GM23248 (cell line): Measurements from ENCODE around the gene ACVRL1.

Source experiments
- EZH2 ChIP-seq: fragments of 200-600 bp; sonication (generic); IDR thresholded peaks from 2 replicates; pipeline ENCODE4 v1.6.1; 2018; ENCODE audit warnings: antibody characterized with exemption, mild to moderate bottlenecking; ENCODE audit not compliant: insufficient read depth, poor library complexity, severe bottlenecking
- EZH2phosphoT487 ChIP-seq: fragments of 200-600 bp; sonication (generic); IDR thresholded peaks from 2 replicates; pipeline ENCODE4 v1.6.1; 2018; ENCODE audit warnings: antibody characterized with exemption, moderate library complexity, mild to moderate bottlenecking, low read depth; ENCODE audit not compliant: insufficient read depth

GRCh38 chr12:51953864-51954263 lies 46.6 kb downstream of the ACVRL1 start:
- TF ChIP-seq EZH2 (no peak), EZH2phosphoT487 (no peak)
